SH-SY5Y (cell line): ENCODE measurements around the gene IPO5.

Source experiments
- GATA2 ChIP-seq: IDR thresholded peaks from 2 replicates; pipeline ENCODE4 v1.6.1; 2011; ENCODE audit warnings: mild to moderate bottlenecking, low read depth, low read length
- GATA3 ChIP-seq: IDR thresholded peaks from 2 replicates; pipeline ENCODE4 v1.6.1; 2011; ENCODE audit warnings: low read depth, mild to moderate bottlenecking, low read length, moderate library complexity

DNA sequence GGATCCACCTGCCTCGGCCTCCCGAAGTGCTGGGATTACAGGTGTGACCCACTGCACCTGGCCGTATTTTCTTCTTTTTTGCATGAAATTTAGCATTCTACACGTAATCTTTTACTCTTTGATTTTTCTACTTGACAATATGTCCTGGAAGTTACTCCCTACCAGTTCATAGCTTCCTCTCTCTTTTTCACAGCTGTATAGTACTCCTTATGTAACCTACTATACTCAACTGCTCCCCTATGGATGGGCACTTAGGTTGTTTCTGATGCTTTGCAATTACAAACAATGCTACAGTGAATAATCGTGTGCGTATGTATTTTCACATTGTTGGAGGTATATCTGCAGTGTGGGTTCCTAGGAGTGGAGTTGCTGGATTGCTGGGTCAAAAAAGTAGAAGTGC is 98.9 kb downstream of the IPO5 start:
- TF ChIP-seq GATA3: no peak
- no peak for TF ChIP-seq GATA2
